Loucy (cell line): Measurements from ENCODE around the gene ADAMTS2.

ENCODE experiments used
- H2AFZ ChIP-seq: fragments of 200-600 bp; sonication (generic); 2 replicates; pipeline ENCODE4 v1.6.0; 2016; ENCODE audit warnings: antibody characterized with exemption, mild to moderate bottlenecking, low read length, moderate library complexity
- H3F3A ChIP-seq: fragments of 200-600 bp; 2 replicates; pipeline ENCODE4 v1.6.0; 2016; ENCODE audit warnings: antibody characterized with exemption, low read depth, mild to moderate bottlenecking
- H3K27me3 ChIP-seq: fragments of 200-600 bp; sonication (generic); 2 replicates; pipeline ENCODE4 v1.6.1; 2014; ENCODE audit warnings: low read length, mild to moderate bottlenecking; ENCODE audit not compliant: insufficient read depth, poor library complexity, severe bottlenecking
- H3K36me3 ChIP-seq: fragments of 200-600 bp; sonication (generic); 2 replicates; pipeline ENCODE4 v1.6.1; 2016; ENCODE audit warnings: low read length; ENCODE audit not compliant: insufficient read depth
- H3K4me1 ChIP-seq: fragments of 200-600 bp; sonication (generic); 2 replicates; pipeline ENCODE4 v1.5.1; 2014; ENCODE audit warnings: low read length, mild to moderate bottlenecking; ENCODE audit not compliant: insufficient read depth, poor library complexity, severe bottlenecking
- H3K4me2 ChIP-seq: fragments of 200-600 bp; sonication (generic); 2 replicates; pipeline ENCODE4 v1.6.0; 2014; ENCODE audit warnings: antibody characterized with exemption, low read length, low read depth, mild to moderate bottlenecking; ENCODE audit not compliant: poor library complexity, severe bottlenecking
- H3K4me3 ChIP-seq: fragments of 200-600 bp; sonication (generic); 2 replicates; pipeline ENCODE4 v1.5.1; 2014; ENCODE audit warnings: low read length, mild to moderate bottlenecking, mixed read lengths; ENCODE audit not compliant: poor library complexity, severe bottlenecking
- H3K79me2 ChIP-seq: fragments of 200-600 bp; sonication (generic); 2 replicates; pipeline ENCODE4 v1.6.1; 2014; ENCODE audit warnings: low read length; ENCODE audit not compliant: insufficient read depth
- H3K9ac ChIP-seq: fragments of 200-600 bp; sonication (generic); 2 replicates; pipeline ENCODE4 v1.6.0; 2014; ENCODE audit warnings: mild to moderate bottlenecking, low read depth, low read length, moderate library complexity; ENCODE audit not compliant: poor library complexity, severe bottlenecking
- H3K9me2 ChIP-seq: fragments of 200-600 bp; sonication (generic); replicated peaks from 2 replicates; pipeline ENCODE4 v1.6.1; 2016; ENCODE audit warnings: low read depth, low read length, mixed read lengths
- H3K9me3 ChIP-seq: fragments of 200-600 bp; sonication (generic); 2 replicates; pipeline ENCODE4 v1.6.1; 2014; ENCODE audit warnings: mild to moderate bottlenecking, antibody characterized with exemption, low read length, low read depth; ENCODE audit not compliant: insufficient read depth
- H4K20me1 ChIP-seq: fragments of 200-600 bp; sonication (generic); 2 replicates; pipeline ENCODE4 v1.6.0; 2014; ENCODE audit warnings: antibody characterized with exemption, low read length, mild to moderate bottlenecking; ENCODE audit not compliant: insufficient read depth, poor library complexity, severe bottlenecking
- CTCF ChIP-seq: fragments of 200-600 bp; sonication (generic); conservative IDR thresholded peaks from 2 replicates; pipeline ENCODE4 v1.5.1; 2014; ENCODE audit warnings: mild to moderate bottlenecking, antibody characterized with exemption, low read length
- EZH2phosphoT487 ChIP-seq: fragments of 200-600 bp; IDR thresholded peaks from 2 replicates; pipeline ENCODE4 v1.6.1; 2018; ENCODE audit warnings: antibody characterized with exemption, mild to moderate bottlenecking, moderate library complexity, borderline replicate concordance

Gene ADAMTS2

DNA sequence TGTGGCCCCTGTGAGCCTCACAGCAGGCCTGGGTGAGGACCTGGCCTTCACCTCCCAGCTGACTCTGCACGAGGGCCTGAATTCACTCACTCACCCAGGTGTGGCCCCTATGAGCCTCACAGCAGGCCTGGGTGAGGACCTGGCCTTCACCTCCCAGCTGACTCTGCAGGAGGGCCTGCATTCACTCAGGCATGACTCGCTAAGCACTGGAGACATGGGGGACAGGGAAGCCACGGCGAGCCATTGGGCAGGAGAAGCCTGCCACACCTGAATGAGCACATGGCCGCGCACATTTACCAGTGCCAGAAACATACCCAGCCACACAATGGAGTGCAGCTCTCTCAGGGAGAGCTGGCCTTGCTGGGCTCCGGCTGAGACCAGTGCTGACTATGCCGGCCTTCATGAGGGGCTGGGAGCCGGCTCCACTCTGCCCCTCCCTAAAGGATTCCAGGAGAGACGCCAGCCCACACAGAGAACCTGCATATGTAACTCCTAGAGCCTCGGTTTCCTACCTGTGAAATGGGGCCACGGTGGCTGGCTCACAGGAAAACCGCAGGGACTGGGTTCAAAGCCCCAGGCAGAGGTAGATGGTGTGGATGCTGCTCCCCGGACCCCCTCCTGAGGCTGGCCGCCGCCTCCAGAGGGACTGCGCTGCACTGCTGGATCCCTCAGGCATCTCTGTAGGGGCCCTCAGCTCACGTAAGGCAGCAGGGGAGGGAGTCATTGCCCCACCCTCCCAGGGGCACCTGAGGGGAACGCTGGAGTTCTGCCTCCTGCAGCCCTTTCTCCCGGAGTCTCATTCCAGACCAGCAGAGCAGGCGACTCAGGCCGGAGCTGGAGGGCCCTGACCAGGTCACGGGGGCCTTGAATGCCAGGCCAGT is 7.2 kb downstream of the ADAMTS2 start:
- Histone ChIP-seq H3K9ac (no peak overlapping the region), H3F3A (no peaks in the 10 kb centered on the region), H3K36me3 (no peaks in the 10 kb centered on the region), H4K20me1 (no peaks in the 10 kb centered on the region), H3K4me3 (no peak overlapping the region), H3K27me3 (no peaks in the 10 kb centered on the region), H2AFZ (no peak overlapping the region), H3K4me1 (no peaks in the 10 kb centered on the region), H3K9me3 (no peaks in the 10 kb centered on the region), H3K79me2 (no peaks in the 10 kb centered on the region), H3K4me2 (no peak overlapping the region), H3K9me2 (no peaks in the 10 kb centered on the region)
- TF ChIP-seq EZH2phosphoT487: no peak
- no peak for TF ChIP-seq CTCF

DNA sequence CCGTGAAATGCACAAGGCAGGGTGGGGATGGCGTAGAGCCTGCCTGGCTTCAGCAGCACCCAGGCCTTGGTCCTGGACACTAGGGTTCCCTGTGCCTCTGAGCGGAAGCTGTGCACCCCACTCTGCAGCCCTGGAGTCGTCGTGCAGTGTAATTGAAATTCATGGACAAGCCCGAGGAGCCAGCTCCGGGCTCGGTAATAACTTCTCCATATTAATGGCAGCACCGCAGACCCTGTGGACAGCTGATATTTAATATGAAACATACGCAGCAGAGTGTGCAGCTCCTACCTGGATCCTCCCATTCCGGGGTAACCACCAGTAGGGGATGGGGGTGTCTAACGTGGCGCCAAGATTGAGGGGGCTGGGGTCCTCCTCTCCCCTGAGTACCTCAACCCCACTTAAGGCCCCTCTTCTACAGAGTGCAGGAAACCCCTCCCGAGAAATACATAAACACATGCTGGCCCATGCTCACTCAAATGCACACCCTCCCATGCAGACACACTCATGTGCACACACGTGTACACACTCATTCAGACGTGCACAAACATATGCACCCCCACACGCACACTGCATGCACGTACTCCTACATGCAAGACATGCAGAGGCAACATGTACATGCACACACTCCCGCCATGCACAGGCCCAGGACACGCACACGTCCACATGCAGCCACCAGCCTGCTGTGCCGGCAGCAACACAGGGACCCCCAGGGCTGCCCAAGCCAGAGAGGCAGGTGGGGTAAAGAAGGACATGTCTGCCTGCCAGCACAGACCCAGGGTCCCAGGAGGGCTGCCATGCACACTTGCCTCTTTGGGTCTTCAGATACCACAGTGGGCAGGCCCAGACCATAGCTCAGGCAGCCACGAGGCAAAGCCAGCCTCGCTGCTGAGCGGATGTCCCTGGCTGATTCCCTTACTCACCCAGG is 8.1 kb downstream of the ADAMTS2 start:
- Histone ChIP-seq H3K9me3 (no peaks in the 10 kb centered on the region), H3K79me2 (no peaks in the 10 kb centered on the region), H3K9ac (no peak overlapping the region), H3K4me1 (no peaks in the 10 kb centered on the region), H3K4me3 (no peak overlapping the region), H3K36me3 (no peaks in the 10 kb centered on the region), H3K9me2 (no peaks in the 10 kb centered on the region), H3K27me3 (no peaks in the 10 kb centered on the region), H2AFZ (no peak overlapping the region), H3K4me2 (no peak overlapping the region), H3F3A (no peaks in the 10 kb centered on the region), H4K20me1 (no peaks in the 10 kb centered on the region)
- TF ChIP-seq CTCF (no peak), EZH2phosphoT487 (no peak)

- Histone ChIP-seq H3K9ac (no peak overlapping the region), H3K9me3 (no peaks in the 10 kb centered on the region), H3K9me2 (no peaks in the 10 kb centered on the region), H3K4me2 (no peak overlapping the region), H2AFZ (no peak overlapping the region), H3K4me1 (no peaks in the 10 kb centered on the region), H3F3A (no peaks in the 10 kb centered on the region), H3K4me3 (no peak overlapping the region), H3K79me2 (no peaks in the 10 kb centered on the region), H3K36me3 (no peaks in the 10 kb centered on the region), H4K20me1 (no peaks in the 10 kb centered on the region), H3K27me3 (no peaks in the 10 kb centered on the region)
- TF ChIP-seq CTCF (no peak), EZH2phosphoT487 (no peak)
Measured at GRCh38 chr5:179336126-179336870, 9.0 kb downstream of the ADAMTS2 start.
